GM18907 (cell line): Measurements from ENCODE around the gene SLC26A9.
"Not testable (repeated sequence)": the region's sequence is repeated elsewhere in the genome, so short reads cannot be mapped to it uniquely, and the experiment has no call there.

Source experiments
- ATAC-seq: cut with Tn5 transposase; IDR thresholded peaks from one replicate; pipeline ENCODE4 v1.9.1; 2021; ENCODE audit warnings: mild to moderate bottlenecking, moderate library complexity; ENCODE audit not compliant: unreplicated experiment

Gene SLC26A9

DNA sequence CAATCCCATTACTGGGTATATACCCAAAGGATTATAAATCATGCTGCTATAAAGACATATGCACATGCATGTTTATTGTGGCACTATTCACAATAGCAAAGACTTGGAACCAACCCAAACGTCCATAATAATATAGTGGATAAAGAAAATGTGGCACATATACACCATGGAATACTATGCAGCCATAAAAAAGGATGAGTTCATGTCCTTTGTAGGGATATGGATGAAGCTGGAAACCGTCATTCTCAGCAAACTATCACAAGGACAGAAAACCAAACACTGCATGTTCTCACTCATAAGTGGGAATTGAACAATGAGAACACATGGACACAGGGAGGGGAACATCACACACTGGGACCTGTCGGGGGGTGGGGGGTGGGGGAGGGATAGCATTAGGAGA lies 38.2 kb downstream of the SLC26A9 start:
- ATAC-seq, result not testable (repeated sequence)

- no peak for ATAC-seq
Observed at GRCh38 chr1:205896351-205896750, 46.9 kb downstream of the SLC26A9 start.

DNA sequence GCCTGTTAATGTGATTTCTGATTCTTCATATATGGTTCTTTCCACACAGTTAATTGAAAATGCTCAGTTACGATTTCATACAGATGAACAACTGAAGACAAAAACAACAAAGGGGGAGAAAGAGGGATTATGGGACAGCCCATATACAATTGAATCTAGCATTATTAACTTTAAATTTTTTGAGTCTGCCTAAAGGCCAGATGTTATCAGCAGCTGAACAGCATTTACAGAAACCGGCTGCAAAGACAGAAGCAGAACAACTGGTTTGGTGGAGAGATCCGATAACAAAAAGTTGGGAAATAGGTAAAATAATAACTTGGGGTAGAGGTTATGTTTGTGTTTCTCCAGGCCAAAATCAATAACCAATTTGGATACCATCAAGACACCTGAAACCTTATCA lies 49.1 kb downstream of the SLC26A9 start:
- not testable (repeated sequence) for ATAC-seq

DNA sequence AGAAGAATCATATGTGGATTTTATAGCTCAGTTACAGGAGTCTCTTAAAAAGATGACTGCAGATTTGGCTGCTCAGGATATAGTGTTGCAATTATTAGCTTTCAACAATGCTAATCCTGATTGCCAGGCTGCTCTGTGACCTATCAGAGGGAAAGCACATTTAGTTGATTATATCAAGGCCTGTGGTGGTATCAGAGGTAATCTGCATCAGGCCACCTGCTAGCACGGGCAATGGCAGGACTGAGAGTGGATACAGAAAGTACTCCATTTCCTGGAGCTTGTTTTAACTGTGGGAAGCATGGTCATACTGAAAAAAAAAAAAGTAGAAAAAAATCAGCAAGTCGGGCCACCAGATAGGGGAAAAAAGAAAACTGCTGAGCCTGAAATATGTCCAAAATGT lies 51.1 kb downstream of the SLC26A9 start:
- not testable (repeated sequence) for ATAC-seq

DNA sequence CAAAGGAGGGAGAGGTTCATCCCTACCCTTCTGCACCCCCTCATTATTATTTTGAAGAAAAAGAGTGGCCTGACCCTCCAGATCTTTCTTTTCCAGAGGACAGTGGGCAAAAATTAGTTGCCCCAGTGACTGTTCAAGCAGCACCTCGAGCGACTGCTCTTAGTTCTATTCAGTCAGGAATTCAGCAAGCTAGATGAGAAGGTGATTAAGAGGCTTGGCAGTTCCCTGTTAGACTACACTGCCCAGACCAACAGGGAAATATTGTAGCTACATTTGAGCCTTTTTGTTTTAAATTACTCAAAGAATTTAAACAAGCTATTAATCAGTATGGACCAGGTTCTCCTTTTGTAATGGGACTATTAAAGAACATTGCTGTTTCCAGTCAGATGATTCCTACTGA lies 51.8 kb downstream of the SLC26A9 start:
- not testable (repeated sequence) for ATAC-seq

DNA sequence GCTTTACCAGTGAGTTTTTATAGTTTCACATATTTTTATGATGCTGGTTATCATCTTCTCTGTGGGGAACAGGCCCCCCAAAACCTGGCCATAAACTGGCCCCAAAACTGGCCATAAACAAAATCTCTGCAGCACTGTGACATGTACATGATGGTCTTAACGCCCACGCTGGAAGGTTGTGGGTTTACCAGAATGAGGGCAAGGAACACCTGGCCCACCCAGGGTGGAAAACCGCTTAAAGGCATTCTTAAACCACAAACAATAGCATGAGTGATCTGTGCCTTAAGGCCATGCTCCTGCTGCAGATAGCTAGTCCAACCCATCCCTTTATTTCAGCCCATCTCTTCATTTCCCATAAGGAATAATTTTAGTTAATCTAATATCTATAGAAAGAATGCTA lies 52.6 kb downstream of the SLC26A9 start:
- not testable (repeated sequence) for ATAC-seq

DNA sequence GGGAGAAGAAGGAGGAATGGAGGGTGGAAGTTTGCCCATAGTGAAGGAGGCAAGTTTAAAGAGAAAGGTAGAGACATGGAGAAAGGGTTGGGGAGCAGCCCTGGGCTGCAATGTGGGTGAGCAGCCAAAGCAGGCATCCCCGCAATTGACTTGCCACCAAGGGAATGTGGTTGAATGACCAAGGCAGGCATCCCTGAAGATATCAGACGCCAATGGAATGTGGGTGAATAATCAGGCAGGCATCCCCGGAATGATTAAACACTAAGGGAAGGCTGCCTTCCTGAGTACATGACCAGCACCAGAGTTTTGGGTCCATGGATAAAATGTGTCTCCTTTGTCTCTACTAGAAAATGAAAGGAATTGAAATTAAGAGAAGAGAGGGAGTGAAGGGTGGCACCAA lies 53.5 kb downstream of the SLC26A9 start:
- ATAC-seq, result not testable (repeated sequence)

- ATAC-seq, result not testable (repeated sequence)
Observed at GRCh38 chr1:205889006-205889405, 54.2 kb downstream of the SLC26A9 start.

- ATAC-seq, result no peak
Observed at GRCh38 chr1:205883792-205884191, 59.5 kb downstream of the SLC26A9 start.

DNA sequence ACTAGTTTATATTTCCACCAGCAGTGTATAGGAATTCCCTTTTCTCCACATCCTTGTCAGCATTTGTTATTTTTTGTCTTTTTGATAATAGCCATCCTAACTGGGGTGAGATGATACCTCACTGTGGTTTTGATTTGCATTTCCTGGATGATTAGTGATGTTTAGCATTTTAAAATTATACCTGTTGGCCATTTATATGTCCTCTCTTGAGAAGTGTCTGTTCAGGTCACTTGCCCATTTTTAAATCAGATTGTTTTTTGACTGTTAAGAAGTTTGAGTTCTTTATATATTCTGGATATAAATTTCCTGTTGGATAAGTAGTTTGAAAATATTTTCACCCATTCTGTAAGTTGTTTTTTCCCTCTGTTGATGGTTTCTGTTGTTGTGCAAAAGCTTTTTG lies 62.3 kb downstream of the SLC26A9 start:
- ATAC-seq, result no peak

GRCh38 chr1:205879974-205880373 lies 63.3 kb downstream of the SLC26A9 start:
- ATAC-seq, result no peak

- no peak for ATAC-seq
Observed at GRCh38 chr1:205878026-205878425, 65.2 kb downstream of the SLC26A9 start.

GRCh38 chr1:205873148-205873547 lies 70.1 kb downstream of the SLC26A9 start:
- ATAC-seq, result not testable (repeated sequence)

GRCh38 chr1:205870236-205870635 lies 73.0 kb downstream of the SLC26A9 start:
- ATAC-seq, result no peak
